Endometrial microvascular endothelial cells (primary cell): Measurements from ENCODE around the gene STUM. TPM values are rescaled to one million over a fixed set of nuclear protein-coding genes. Genes with fewer than 3 reads are reported as not detected.
"Not testable (repeated sequence)": the region's sequence is repeated elsewhere in the genome, so short reads cannot be mapped to it uniquely, and the experiment has no call there.

Experiments
- in situ Hi-C: cut with HindIII; loops from 2 replicates; pipeline ENCODE4 v1.10.0; 2017; ENCODE audit warnings: low sequenced_read_pairs, low pct_unique_long_range_greater_than_20kb; ENCODE audit errors: inconsistent ontology term
- total RNA-seq: library from RNA; depleted of rRNA; stranded (reverse); fragments of >200 nt; gene quantifications from one replicate; pipeline ENCODE4 v1.2.3, GENCODE V29; 2015; ENCODE audit errors: inconsistent ontology term

The STUM gene
- total RNA-seq, 1 donor from 2014 or later = not detected

- in situ Hi-C loops = no loop called here
These were observed 81.5 kb downstream of the STUM start for GRCh38 chr1:226629896-226630550.

DNA sequence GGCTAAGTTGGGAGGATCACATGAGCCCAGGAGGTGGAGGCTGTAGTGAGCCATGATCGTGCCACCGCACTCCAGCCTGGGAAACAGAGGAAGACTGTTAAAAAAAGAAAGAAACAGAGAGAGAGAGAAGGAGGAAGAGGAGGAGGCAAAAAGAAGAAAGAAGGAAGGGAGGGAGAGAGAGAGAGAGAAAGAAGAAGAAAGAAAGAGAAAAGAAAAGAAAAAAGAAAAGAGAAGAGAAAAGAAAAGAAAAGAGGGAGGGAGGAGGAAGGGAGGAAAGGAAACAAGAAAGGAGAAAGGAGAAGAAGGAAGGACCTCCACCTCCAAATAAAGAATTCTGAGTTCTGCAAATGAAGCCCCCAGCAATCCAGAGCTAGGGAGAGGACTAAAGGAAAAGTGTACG lies 82.0 kb downstream of the STUM start:
- in situ Hi-C loops = no loop called here

- in situ Hi-C loops = no loop called here
These were observed 82.9 kb downstream of the STUM start for GRCh38 chr1:226631229-226632000.

GRCh38 chr1:226632169-226632879 lies 83.8 kb downstream of the STUM start:
- in situ Hi-C loops = no loop called here

GRCh38 chr1:226632922-226633351 lies 84.4 kb downstream of the STUM start:
- in situ Hi-C loops = no loop called here

- in situ Hi-C loops = no loop called here
These were observed 85.1 kb downstream of the STUM start for GRCh38 chr1:226633541-226634165.

DNA sequence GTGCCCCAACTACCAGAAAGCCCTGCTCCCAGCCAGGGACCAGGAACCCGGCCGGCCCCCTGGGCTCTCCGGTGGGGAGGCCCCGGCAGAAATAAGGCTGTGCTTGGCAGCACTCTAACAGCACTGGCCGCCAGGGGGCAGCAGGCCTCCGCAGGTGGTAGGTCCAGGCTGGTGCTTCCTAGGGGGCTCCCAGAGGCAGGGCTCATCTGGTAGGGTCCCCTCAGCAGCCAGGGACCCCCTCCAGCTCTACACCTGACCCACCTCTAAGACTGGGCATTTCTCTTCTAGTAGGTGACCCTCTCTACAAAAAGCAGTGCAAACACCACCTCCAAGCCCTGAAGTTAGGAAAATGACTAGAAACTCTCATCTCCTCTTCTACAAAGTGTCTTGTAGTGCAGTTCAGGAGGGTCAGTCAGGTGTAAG lies 85.6 kb downstream of the STUM start:
- in situ Hi-C loops = no loop called here

DNA sequence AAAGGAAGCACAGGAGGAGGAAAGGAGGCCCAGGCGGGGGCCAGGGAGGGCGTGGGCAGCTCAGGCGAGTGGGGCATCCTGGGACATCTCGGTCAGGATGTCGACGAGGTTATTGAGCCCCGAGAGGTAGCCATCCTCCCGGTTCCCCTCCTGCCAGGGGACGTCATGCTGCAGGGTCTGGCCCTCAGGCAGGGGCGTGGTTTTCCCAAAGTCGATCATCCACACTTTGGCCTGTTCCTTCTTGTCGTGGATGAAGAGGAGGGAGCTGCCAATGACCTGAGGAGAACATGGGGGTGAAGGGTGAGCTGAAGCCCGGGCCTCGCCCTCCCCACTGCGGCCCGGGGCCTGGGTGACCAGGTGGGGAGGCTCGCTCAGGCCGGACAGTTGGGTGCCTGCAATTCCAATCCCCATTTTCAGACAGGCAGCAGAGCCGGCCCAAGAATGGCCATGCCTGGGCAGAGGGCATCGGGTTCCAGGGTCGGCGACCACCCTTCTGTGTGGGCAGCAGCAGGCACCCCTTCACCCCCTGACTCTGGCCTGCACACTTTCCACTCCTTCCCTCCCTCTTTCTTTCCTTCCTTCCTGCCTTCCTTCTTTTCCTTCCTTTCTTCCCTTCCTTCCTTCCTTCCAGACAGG lies 86.2 kb downstream of the STUM start:
- in situ Hi-C loops = no loop called here

- in situ Hi-C loops = no loop called here
These were observed 86.9 kb downstream of the STUM start for GRCh38 chr1:226635456-226635941.

GRCh38 chr1:226636847-226637096 lies 88.2 kb downstream of the STUM start:
- in situ Hi-C loops = no loop called here

- in situ Hi-C loops = no loop called here
These were observed 88.8 kb downstream of the STUM start for GRCh38 chr1:226637147-226637935.

- in situ Hi-C loops = no loop called here
These were observed 89.5 kb downstream of the STUM start for GRCh38 chr1:226638001-226638601.

DNA sequence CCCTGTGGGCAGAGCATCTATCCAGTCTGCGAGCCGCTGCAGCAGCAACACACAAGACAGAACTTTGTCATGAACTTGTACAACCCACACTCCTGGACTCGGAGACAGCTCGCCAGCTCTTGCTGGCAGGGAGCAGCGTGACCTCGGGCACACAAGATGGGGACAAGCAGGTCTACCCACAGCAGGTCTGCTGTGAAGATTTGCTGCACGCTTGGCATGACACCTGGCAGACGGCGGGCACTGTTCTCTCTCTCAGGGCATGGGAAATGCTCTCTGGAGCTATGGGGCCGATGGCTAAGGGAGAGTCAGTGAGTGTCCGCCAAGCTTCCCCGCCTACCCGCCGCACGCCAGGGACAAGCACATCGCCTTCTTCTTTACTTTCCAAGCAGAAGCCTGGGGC lies 90.0 kb downstream of the STUM start:
- in situ Hi-C loops = no loop called here

DNA sequence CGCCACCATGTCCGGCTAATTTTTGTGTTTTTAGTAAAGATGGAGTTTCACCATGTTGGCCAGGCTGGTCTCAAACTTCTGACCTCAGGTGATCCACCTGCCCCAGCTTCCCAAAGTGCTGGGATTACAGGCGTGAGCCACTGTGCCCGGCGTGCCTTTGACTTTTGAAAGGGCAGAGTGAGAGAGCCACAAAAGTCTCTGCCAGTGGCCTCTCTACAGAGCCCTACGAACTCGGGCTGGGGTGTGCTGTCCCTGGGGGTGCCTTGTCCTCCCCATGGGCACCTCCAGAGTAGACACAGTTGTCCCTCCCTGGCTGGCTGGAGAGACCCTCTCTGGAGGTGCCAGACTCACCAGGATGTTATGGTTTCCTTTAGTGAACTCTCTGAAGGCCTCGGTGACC lies 90.6 kb downstream of the STUM start:
- in situ Hi-C loops = not testable (repeated sequence)

DNA sequence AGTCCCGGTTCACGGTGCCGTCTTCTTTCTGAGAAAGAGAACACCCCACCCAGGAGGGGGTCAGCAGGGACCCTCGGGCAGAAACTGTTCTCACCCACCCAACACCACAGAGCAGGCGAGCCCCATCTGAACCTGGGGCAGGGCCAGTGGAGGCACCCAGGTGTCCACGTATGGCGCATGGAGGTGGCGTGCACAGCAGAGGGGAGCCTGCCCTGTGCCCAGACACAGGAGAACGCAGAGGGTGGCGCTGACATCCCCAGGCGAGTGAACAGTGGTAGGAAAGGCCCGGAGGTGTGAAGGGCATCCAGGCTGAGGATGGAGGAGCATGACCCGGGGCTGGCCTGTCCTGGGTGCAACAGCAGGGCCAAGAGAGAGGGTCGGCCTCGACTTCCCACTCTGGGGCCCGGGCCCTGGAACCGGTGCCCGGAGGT lies 91.1 kb downstream of the STUM start:
- in situ Hi-C loops = no loop called here

- in situ Hi-C loops = no loop called here
These were observed 92.0 kb downstream of the STUM start for GRCh38 chr1:226640321-226641136.

- in situ Hi-C loops = no loop called here
These were observed 93.2 kb downstream of the STUM start for GRCh38 chr1:226641671-226642231.
